Natural killer cell (primary cell): Measurements from ENCODE around the gene SETBP1. TPM values are rescaled to one million over a fixed set of nuclear protein-coding genes. Genes with fewer than 3 reads are reported as not detected.
A peak's percentile ranks its signal among the peaks of the same experiment; 100 is the strongest.

Experiments
- ATAC-seq, 3 donors: fragments of 150-1000 bp in 2 of 3; fragments of 200-7000 bp in 1 of 3; cut with Tn5 transposase; 1 replicate in 1 of 3; 2 replicates in 2 of 3; pipeline ENCODE4 v1.10.0; 2021; ENCODE audit warnings: mild to moderate bottlenecking in 2 of 3, moderate library complexity in 2 of 3
- DNase-seq, 2 donors: peaks; one replicate each; pipeline versions ENCODE4 v3.0.0 to v3.0.0-alpha.2; 2013 to 2021; ENCODE audit warnings: mixed read lengths in 1 of 2
- H3K27ac ChIP-seq: one replicate; pipeline ENCODE4 v1.5.1; 2013; ENCODE audit warnings: mild to moderate bottlenecking, low read length
- H3K27me3 ChIP-seq: one replicate; pipeline ENCODE4 v1.6.1; 2013; ENCODE audit warnings: low read length; ENCODE audit not compliant: control insufficient read depth, insufficient read depth
- H3K36me3 ChIP-seq: one replicate; pipeline ENCODE4 v1.6.1; 2013; ENCODE audit warnings: low read length; ENCODE audit not compliant: control insufficient read depth, insufficient read depth
- H3K4me1 ChIP-seq: one replicate; pipeline ENCODE4 v1.6.1; 2013; ENCODE audit warnings: low read length; ENCODE audit not compliant: control insufficient read depth, insufficient read depth
- H3K4me3 ChIP-seq: one replicate; pipeline ENCODE4 v1.5.1; 2013; ENCODE audit warnings: low read length
- H3K9me3 ChIP-seq: one replicate; pipeline ENCODE4 v1.6.1; 2013; ENCODE audit warnings: low read length; ENCODE audit not compliant: control insufficient read depth, insufficient read depth
- H3K27ac Mint-ChIP-seq, 2 donors: one replicate each; pipeline ENCODE4 v1.8.0; 2022; ENCODE audit warnings: mild to moderate bottlenecking in 2 of 2, mixed read lengths in 2 of 2, moderate library complexity in 1 of 2
- H3K27me3 Mint-ChIP-seq, 2 donors: one replicate each; pipeline ENCODE4 v1.8.0; 2022; ENCODE audit warnings: low read depth in 2 of 2, mixed read lengths in 2 of 2
- H3K36me3 Mint-ChIP-seq: one replicate; pipeline ENCODE4 v1.8.0; 2022; ENCODE audit warnings: mixed read lengths
- H3K4me1 Mint-ChIP-seq, 2 donors: one replicate each; pipeline ENCODE4 v1.8.0; 2022; ENCODE audit warnings: mixed read lengths in 2 of 2
- H3K4me3 Mint-ChIP-seq: one replicate; pipeline ENCODE4 v1.8.0; 2022; ENCODE audit warnings: mild to moderate bottlenecking, moderate library complexity, mixed read lengths
- H3K9me3 Mint-ChIP-seq, 2 donors: one replicate each; pipeline ENCODE4 v1.8.0; 2022; ENCODE audit warnings: mixed read lengths in 2 of 2
- WGBS: methylation state at CpG from one replicate; pipeline ENCODE4 v1.1.7; 2013; ENCODE audit warnings: missing lambda C conversion rate; ENCODE audit not compliant: insufficient coverage; 5-methylcytosine and 5-hydroxymethylcytosine counted together
- intact Hi-C: fragments of 100-400 bp; cut with micrococcal nuclease; formaldehyde crosslinking; loops from one replicate; pipeline ENCODE4 v1.14.2; 2022
- total RNA-seq, 4 donors: library from RNA; stranded (reverse); fragments of 120-200 nt in 1 of 4; gene quantifications; one replicate each; pipeline versions ENCODE4 v1.2.3 to v1.2.4, GENCODE V29; 2013 to 2022
- TF ChIP-seq, protein P1 (sequence below): fragments of 200-600 bp; IDR thresholded peaks from one replicate; pipeline ENCODE4 v1.8.0; 2022; ENCODE audit warnings: antibody characterized with exemption

SETBP1 gene
- total RNA-seq, 3 donors from 2014 or later (not counting 1 experiment from before 2014, with no cell fraction given): 36.0 to 46.6 (median 41.2) TPM

- intact Hi-C loops: no loop called here
- WGBS: 91% methylated on average over 3 of the region's 3 CpGs
- Histone ChIP-seq H3K4me3 (no peak overlapping the region), H3K36me3 (no peaks in the 10 kb centered on the region), H3K27me3 (peaks cover 2% of the 10 kb centered on the region), H3K4me1 (peaks cover under 1% of the 10 kb centered on the region), H3K9me3 (no peaks in the 10 kb centered on the region), H3K27ac (no peak overlapping the region)
- no peak overlapping the region for H3K27ac Mint-ChIP-seq
- ATAC-seq: no peak
- no peak overlapping the region for H3K4me3 Mint-ChIP-seq
- DNase-seq: no peak
- peaks cover under 1 to 4% of the 10 kb centered on the region in 2 donors for H3K4me1 Mint-ChIP-seq
- no peaks in the 10 kb centered on the region for H3K36me3 Mint-ChIP-seq
- TF ChIP-seq, protein P1, sequence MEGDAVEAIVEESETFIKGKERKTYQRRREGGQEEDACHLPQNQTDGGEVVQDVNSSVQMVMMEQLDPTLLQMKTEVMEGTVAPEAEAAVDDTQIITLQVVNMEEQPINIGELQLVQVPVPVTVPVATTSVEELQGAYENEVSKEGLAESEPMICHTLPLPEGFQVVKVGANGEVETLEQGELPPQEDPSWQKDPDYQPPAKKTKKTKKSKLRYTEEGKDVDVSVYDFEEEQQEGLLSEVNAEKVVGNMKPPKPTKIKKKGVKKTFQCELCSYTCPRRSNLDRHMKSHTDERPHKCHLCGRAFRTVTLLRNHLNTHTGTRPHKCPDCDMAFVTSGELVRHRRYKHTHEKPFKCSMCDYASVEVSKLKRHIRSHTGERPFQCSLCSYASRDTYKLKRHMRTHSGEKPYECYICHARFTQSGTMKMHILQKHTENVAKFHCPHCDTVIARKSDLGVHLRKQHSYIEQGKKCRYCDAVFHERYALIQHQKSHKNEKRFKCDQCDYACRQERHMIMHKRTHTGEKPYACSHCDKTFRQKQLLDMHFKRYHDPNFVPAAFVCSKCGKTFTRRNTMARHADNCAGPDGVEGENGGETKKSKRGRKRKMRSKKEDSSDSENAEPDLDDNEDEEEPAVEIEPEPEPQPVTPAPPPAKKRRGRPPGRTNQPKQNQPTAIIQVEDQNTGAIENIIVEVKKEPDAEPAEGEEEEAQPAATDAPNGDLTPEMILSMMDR: no peak
- no peaks in the 10 kb centered on the region for H3K9me3 Mint-ChIP-seq
- H3K27me3 Mint-ChIP-seq: peaks cover 8 to 16% of the 10 kb centered on the region in 2 donors
These were observed 7.3 kb upstream of the SETBP1 start for GRCh38 chr18:44673256-44673880.

DNA sequence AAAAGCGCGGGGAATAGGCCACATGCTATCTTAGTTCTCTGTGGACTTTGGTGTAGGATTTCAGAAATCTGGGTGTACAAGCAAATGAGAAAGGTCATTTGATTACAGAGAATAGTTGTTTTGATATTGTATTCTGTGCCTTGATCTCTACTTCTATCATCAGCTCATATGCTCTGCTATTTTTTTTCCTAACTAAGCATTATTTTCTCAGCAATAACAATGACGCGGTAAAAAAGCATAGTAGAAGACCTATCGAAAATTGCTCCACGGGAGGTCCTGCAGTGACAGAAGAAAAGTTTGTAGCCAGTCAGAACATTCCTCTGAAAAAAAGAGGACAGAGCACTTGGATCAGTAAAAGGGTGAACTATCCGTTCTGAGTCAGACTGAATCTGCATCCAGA is 2.8 kb upstream of the SETBP1 start:
- TF ChIP-seq, protein P1: no peak
- Histone ChIP-seq H3K36me3 (no peaks in the 10 kb centered on the region), H3K9me3 (no peaks in the 10 kb centered on the region), H3K27me3 (no peaks in the 10 kb centered on the region), H3K27ac (no peak overlapping the region), H3K4me1 (peaks cover 19% of the 10 kb centered on the region), H3K4me3 (no peak overlapping the region)
- DNase-seq (no peak), ATAC-seq (no peak)
- no peaks in the 10 kb centered on the region for H3K27me3 Mint-ChIP-seq
- H3K36me3 Mint-ChIP-seq: no peaks in the 10 kb centered on the region
- peaks cover 7 to 8% of the 10 kb centered on the region in 2 donors for H3K4me1 Mint-ChIP-seq
- intact Hi-C loops: no loop called here
- peak overlapping the region in 1 of 2 donors; percentile 39 for H3K27ac Mint-ChIP-seq
- 93% methylated on average over 7 of the region's 7 CpGs for WGBS
- no peaks in the 10 kb centered on the region for H3K9me3 Mint-ChIP-seq
- H3K4me3 Mint-ChIP-seq: peak overlapping the region; percentile 75

DNA sequence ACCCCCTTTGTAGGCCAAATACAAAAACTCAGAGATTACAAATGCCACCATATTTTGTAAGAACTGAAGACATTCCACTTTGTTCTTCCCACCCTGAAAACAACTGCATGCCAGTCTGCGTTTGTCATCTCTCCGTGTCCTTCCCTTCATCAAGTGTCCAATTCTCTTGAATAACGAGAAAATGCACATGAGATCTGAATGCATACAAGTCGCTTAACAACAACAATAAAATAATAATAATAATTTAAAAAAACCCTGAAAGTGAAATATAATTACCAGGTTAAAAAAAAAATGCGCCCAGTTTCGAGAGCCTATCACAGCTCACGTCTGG is 2.0 kb upstream of the SETBP1 start:
- no peak overlapping the region for H3K27ac ChIP-seq
- H3K9me3 Mint-ChIP-seq: no peaks in the 10 kb centered on the region
- H3K4me1 ChIP-seq: peaks cover 19% of the 10 kb centered on the region
- TF ChIP-seq, protein P1: no peak
- no peaks in the 10 kb centered on the region for H3K9me3 ChIP-seq
- no peaks in the 10 kb centered on the region for H3K36me3 Mint-ChIP-seq
- H3K4me3 ChIP-seq: peak overlapping the region; percentile 76
- H3K4me1 Mint-ChIP-seq: peaks cover 7 to 8% of the 10 kb centered on the region in 2 donors
- WGBS: 22% methylated on average over 5 of the region's 7 CpGs
- H3K36me3 ChIP-seq: no peaks in the 10 kb centered on the region
- DNase-seq (no peak), ATAC-seq (no peak)
- peak overlapping the region; percentile 75 for H3K4me3 Mint-ChIP-seq
- no peaks in the 10 kb centered on the region for H3K27me3 ChIP-seq
- intact Hi-C loops: loop anchor here (1.0 kb wide), 1 partner anchor 534 kb away; no protein-coding TSS in a partner anchor
- no peaks in the 10 kb centered on the region for H3K27me3 Mint-ChIP-seq
- H3K27ac Mint-ChIP-seq: peak overlapping the region in 1 of 2 donors; percentile 39
